Keratinocyte (primary cell): ENCODE data around the gene ARFGAP3. TPM values are rescaled to one million over a fixed set of nuclear protein-coding genes. Genes with fewer than 3 reads are reported as not detected.

Experiments
- DNase-seq: peaks from one replicate; pipeline ENCODE4 v3.0.0-alpha.2; 2011; ENCODE audit warnings: low read depth, missing footprints, low spot score
- FAIRE-seq: peaks from 2 replicates; lab custom pipeline; 2011; peaks lifted over from hg19 to GRCh38; lab: Jason Lieb, UNC
- H2AFZ ChIP-seq: 2 replicates; pipeline ENCODE4 v1.6.0; 2012; ENCODE audit warnings: low read length, control low read depth, inconsistent platforms; ENCODE audit not compliant: control insufficient read depth
- H3K27ac ChIP-seq: 2 replicates; pipeline ENCODE4 v1.5.1; 2011; ENCODE audit warnings: low read length; ENCODE audit not compliant: control insufficient read depth, insufficient read depth
- H3K27me3 ChIP-seq: 3 replicates; pipeline ENCODE4 v1.6.0; 2011; ENCODE audit warnings: low read length; ENCODE audit not compliant: control insufficient read depth, insufficient read depth; ENCODE audit errors: extremely low read depth
- H3K36me3 ChIP-seq, 2 experiments: 2 replicates in 1 of 2; 3 replicates in 1 of 2; pipeline ENCODE4 v1.5.1; 2011; ENCODE audit warnings: low read length in 2 of 2, mild to moderate bottlenecking in 1 of 2; ENCODE audit not compliant: control insufficient read depth in 2 of 2, insufficient read depth in 2 of 2; ENCODE audit errors: extremely low read depth in 1 of 2
- H3K4me1 ChIP-seq: 3 replicates; pipeline ENCODE4 v1.5.1; 2011; ENCODE audit warnings: low read length; ENCODE audit not compliant: control insufficient read depth, insufficient read depth; ENCODE audit errors: extremely low read depth
- H3K4me2 ChIP-seq: 3 replicates; pipeline ENCODE4 v1.6.0; 2011; ENCODE audit warnings: low read depth, low read length; ENCODE audit not compliant: control insufficient read depth, insufficient read depth; ENCODE audit errors: extremely low read depth
- H3K4me3 ChIP-seq, 3 experiments: fragments of 200-600 bp in 1 of 3; sonication (generic) in 1 of 3; 2 replicates in 2 of 3; 3 replicates in 1 of 3; pipeline ENCODE4 v1.5.1; 2011 to 2016; ENCODE audit warnings: low read length in 3 of 3, mild to moderate bottlenecking in 3 of 3, control low read depth in 2 of 3, inconsistent platforms in 1 of 3, low read depth in 1 of 3, mixed read lengths in 1 of 3, mixed run types in 1 of 3, moderate library complexity in 1 of 3; ENCODE audit not compliant: control insufficient read depth in 2 of 3, insufficient read depth in 2 of 3; ENCODE audit errors: extremely low read depth in 1 of 3
- H3K79me2 ChIP-seq: 2 replicates; pipeline ENCODE4 v1.6.0; 2012; ENCODE audit warnings: low read length; ENCODE audit not compliant: control insufficient read depth, insufficient read depth
- H3K9ac ChIP-seq: 3 replicates; pipeline ENCODE4 v1.6.0; 2011; ENCODE audit warnings: low read length; ENCODE audit not compliant: control insufficient read depth, insufficient read depth; ENCODE audit errors: extremely low read depth
- H3K9me1 ChIP-seq: 3 replicates; pipeline ENCODE4 v1.6.0; 2011; ENCODE audit warnings: low read length; ENCODE audit not compliant: control insufficient read depth, insufficient read depth; ENCODE audit errors: extremely low read depth
- H3K9me3 ChIP-seq: 2 replicates; pipeline ENCODE4 v1.5.1; 2012; ENCODE audit warnings: low read depth, low read length; ENCODE audit not compliant: control insufficient read depth
- H4K20me1 ChIP-seq: 3 replicates; pipeline ENCODE4 v1.6.0; 2011; ENCODE audit warnings: low read length; ENCODE audit not compliant: control insufficient read depth, insufficient read depth; ENCODE audit errors: extremely low read depth
- CTCF ChIP-seq, 3 experiments: IDR thresholded peaks in 1 of 3; conservative IDR thresholded peaks in 1 of 3; optimal IDR thresholded peaks in 1 of 3; 2 replicates in 2 of 3; 3 replicates in 1 of 3; pipeline versions ENCODE3 to v1.5.1; 2011; ENCODE audit warnings: low read length in 3 of 3, mild to moderate bottlenecking in 3 of 3, moderate library complexity in 2 of 3, control low read depth in 1 of 3, inconsistent platforms in 1 of 3; ENCODE audit not compliant: insufficient read depth in 2 of 3; ENCODE audit errors: extremely low read depth in 1 of 3
- EZH2 ChIP-seq: IDR thresholded peaks from one replicate; pipeline ENCODE4 v1.6.1; 2012; ENCODE audit warnings: inconsistent platforms, mild to moderate bottlenecking, low read length, moderate library complexity
- dilution Hi-C: fragments of 300-500 bp; cut with MboI; formaldehyde crosslinking; loops from one replicate; pipeline ENCODE4 v1.7.0; 2020; ENCODE audit warnings: low sequenced_read_pairs; ENCODE audit not compliant: extremely low pct_ligation_motif_present
- polyA plus RNA-seq, 5 experiments: library from polyadenylated mRNA; depleted of rRNA in 3 of 5; stranded (reverse) in 3 of 5; stranded (forward) in 1 of 5; unstranded in 1 of 5; fragments of >200 nt; gene quantifications; 1 replicate in 1 of 5; 2 replicates in 3 of 5; 3 replicates in 1 of 5; pipeline versions ENCODE4 v1.2.1 to v1.2.3, GENCODE V29; 2011 to 2012; ENCODE audit warnings: missing spikeins in 2 of 5, low read depth in 1 of 5, low replicate concordance in 1 of 5

ARFGAP3 gene
- polyA plus RNA-seq, 1 donor (not counting 4 experiments of a cell fraction or from before 2014, with no cell fraction given) = 28.3 TPM

GRCh38 chr22:42842658-42843370, 14.3 kb downstream of the ARFGAP3 start:
- DNase-seq (no peak), FAIRE-seq (no peak)
- Histone ChIP-seq H4K20me1 (no peaks in the 10 kb centered on the region), H3K9me1 (no peaks in the 10 kb centered on the region), H3K9me3 (no peaks in the 10 kb centered on the region), H3K79me2 (peaks cover 4% of the 10 kb centered on the region), H3K4me3 (no peak overlapping the region), H3K4me2 (no peak overlapping the region), H3K9ac (no peak overlapping the region), H3K27me3 (no peaks in the 10 kb centered on the region), H3K4me1 (peaks cover 18% of the 10 kb centered on the region), H2AFZ (no peak overlapping the region), H3K36me3 (peaks cover 8 to 21% of the 10 kb centered on the region in 2 experiments), H3K27ac (no peak overlapping the region)
- dilution Hi-C loops = no loop called here
- TF ChIP-seq CTCF (optimal IDR thresholded peaks at IDR 0.05 in 1 of 3, IDR thresholded peaks at IDR 0.05 in 1 of 3, conservative IDR thresholded peaks at IDR 0.05 in 1 of 3; ENCODE audit: extremely low read depth in 1 of 3, insufficient read depth in 2 of 3, low read length in 3 of 3) (no peak), EZH2 (no peak)

DNA sequence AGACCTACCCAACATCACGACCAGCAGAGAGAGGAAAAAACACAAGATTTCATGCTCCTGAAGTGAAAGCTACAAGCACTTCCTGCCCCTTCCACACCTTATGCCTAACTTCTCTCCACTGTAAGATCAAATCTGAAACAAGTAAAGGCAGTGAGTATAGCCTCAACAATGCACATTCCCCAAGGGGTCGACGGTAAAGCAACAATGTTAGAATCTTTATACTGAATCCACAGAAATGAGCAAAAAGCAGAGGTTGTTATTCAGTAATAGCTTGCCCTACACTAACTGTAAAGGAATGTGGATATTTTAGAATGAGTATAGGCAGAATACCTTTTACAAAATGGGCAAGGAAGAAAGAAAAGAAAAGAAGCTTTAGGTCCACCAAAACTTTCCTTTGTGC, 15.6 kb downstream of the ARFGAP3 start:
- Histone ChIP-seq H3K27ac (no peak overlapping the region), H3K27me3 (no peaks in the 10 kb centered on the region), H3K4me3 (no peak overlapping the region), H2AFZ (no peak overlapping the region), H3K4me1 (peaks cover 18% of the 10 kb centered on the region), H3K4me2 (no peak overlapping the region), H4K20me1 (no peaks in the 10 kb centered on the region), H3K79me2 (peaks cover 4% of the 10 kb centered on the region), H3K9me3 (no peaks in the 10 kb centered on the region), H3K9ac (no peak overlapping the region), H3K36me3 (peaks cover 11 to 24% of the 10 kb centered on the region in 2 experiments), H3K9me1 (no peaks in the 10 kb centered on the region)
- FAIRE-seq (peak; percentile 51), DNase-seq (no peak)
- dilution Hi-C loops = no loop called here
- TF ChIP-seq EZH2 = no peak
- TF ChIP-seq CTCF (optimal IDR thresholded peaks at IDR 0.05 in 1 of 3, IDR thresholded peaks at IDR 0.05 in 1 of 3, conservative IDR thresholded peaks at IDR 0.05 in 1 of 3; ENCODE audit: extremely low read depth in 1 of 3, insufficient read depth in 2 of 3, low read length in 3 of 3) = no peak
